Measurements from ENCODE around the gene MAP2K7. TPM values are rescaled to one million over a fixed set of nuclear protein-coding genes. Genes with fewer than 3 reads are reported as not detected.

MAP2K7 gene
- total and polyA plus RNA-seq, 8 donors = 25.7 to 33.1 (median 30.6) TPM

- peaks cover 13 to 24% of the 10 kb centered on the region in 2 donors for H3K4me1 ChIP-seq
- no peaks in the 10 kb centered on the region for H3K9me3 ChIP-seq
- ATAC-seq (no peak), DNase-seq (no peak)
- H3K27ac ChIP-seq = no peak overlapping the region
- TF ChIP-seq, protein P1, sequence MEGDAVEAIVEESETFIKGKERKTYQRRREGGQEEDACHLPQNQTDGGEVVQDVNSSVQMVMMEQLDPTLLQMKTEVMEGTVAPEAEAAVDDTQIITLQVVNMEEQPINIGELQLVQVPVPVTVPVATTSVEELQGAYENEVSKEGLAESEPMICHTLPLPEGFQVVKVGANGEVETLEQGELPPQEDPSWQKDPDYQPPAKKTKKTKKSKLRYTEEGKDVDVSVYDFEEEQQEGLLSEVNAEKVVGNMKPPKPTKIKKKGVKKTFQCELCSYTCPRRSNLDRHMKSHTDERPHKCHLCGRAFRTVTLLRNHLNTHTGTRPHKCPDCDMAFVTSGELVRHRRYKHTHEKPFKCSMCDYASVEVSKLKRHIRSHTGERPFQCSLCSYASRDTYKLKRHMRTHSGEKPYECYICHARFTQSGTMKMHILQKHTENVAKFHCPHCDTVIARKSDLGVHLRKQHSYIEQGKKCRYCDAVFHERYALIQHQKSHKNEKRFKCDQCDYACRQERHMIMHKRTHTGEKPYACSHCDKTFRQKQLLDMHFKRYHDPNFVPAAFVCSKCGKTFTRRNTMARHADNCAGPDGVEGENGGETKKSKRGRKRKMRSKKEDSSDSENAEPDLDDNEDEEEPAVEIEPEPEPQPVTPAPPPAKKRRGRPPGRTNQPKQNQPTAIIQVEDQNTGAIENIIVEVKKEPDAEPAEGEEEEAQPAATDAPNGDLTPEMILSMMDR (IDR thresholded peaks at IDR 0.05) = no peak
- H3K4me3 ChIP-seq = no peak overlapping the region
- intact Hi-C loops (cut with DNase I) = no loop called here
- peaks cover 0 to 27% of the 10 kb centered on the region in 2 donors for H3K36me3 ChIP-seq
- peaks cover 0 to 92% of the 10 kb centered on the region in 2 donors for H3K27me3 ChIP-seq
Observed at GRCh38 chr19:7863971-7864689, 39.5 kb upstream of the MAP2K7 start.

- Histone ChIP-seq H3K4me1 (peaks cover 13 to 29% of the 10 kb centered on the region in 2 donors), H3K27me3 (peaks cover 0 to 97% of the 10 kb centered on the region in 2 donors), H3K9me3 (no peaks in the 10 kb centered on the region), H3K4me3 (no peak overlapping the region), H3K36me3 (peaks cover 0 to 21% of the 10 kb centered on the region in 2 donors), H3K27ac (no peak overlapping the region)
- TF ChIP-seq, protein P1 (IDR thresholded peaks at IDR 0.05) = no peak
- DNase-seq (no peak), ATAC-seq (no peak)
- intact Hi-C loops (cut with DNase I) = no loop called here
Observed at GRCh38 chr19:7864690-7865074, 39.0 kb upstream of the MAP2K7 start.

DNA sequence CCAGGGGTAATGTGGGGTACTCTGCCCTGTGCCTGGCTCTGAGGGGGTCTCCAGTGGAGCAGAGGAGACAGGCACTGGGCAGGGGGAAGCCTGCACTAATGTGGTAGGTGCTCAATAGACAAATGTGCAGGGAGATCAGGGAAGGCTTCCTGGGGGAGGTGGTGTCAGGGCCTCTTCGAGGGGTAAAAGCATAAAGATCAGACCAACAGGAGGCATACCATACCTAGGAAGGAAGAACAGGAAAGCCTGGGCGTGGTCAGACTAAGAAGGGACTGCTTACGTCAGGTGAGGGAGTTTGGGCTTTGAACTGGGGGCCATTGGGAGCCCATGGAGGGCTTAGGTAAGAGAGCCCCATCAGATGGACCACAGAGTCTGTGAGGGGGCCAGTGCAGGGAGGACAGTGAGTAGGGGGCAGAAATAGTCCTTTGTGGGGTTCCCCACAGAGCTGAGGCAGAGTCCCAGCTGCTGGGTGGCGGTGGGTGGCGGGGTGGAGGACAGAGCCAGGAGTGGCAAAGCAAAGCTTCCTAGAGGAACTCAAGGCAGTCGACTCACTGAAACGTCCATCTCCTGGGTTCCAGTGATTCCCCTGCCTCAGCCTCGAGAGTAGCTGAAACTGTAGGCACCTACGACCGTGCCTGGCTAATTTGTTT is 38.3 kb upstream of the MAP2K7 start:
- no peaks in the 10 kb centered on the region for H3K9me3 ChIP-seq
- peaks cover 13 to 33% of the 10 kb centered on the region in 2 donors for H3K4me1 ChIP-seq
- no peak for DNase-seq
- intact Hi-C loops (cut with DNase I) = no loop called here
- peaks cover 0 to 93% of the 10 kb centered on the region in 2 donors for H3K27me3 ChIP-seq
- H3K4me3 ChIP-seq = no peak overlapping the region
- no peak for ATAC-seq
- H3K27ac ChIP-seq = no peak overlapping the region
- H3K36me3 ChIP-seq = peaks cover 0 to 14% of the 10 kb centered on the region in 2 donors
- TF ChIP-seq, protein P1 (IDR thresholded peaks at IDR 0.05) = no peak

DNA sequence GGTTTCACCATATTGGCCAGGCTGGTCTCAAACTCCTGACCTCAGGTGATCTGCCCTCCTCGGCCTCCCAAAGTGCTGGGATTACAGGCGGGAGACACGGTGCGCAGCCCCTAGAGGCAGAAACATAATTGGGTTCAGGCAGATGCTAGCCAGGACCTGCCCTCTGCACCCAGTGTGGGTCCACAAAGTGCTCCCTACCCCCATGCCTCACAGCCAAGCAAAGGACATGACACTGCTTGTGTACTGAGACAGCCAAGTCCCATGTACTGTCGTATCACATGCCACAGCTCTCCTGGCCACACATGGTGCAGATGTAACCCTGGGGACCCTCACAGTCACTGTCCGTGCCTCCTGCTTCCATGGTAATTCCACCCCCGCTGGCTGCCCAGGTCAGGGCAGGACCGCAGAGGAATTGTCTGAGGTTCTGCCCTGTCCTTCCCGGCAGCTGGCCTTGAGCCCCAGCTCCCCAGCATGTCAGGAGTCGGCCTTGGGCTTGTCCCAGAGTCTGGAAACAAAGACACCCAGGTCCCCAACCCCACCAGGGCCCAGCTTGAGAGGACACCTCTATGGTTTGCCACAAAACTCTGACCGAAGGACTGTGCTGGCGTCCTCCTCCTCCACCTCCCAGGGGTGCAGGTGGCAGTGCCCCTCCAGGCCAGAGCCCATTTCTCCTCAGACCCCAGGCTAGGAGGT is 37.1 kb upstream of the MAP2K7 start:
- TF ChIP-seq, protein P1 (IDR thresholded peaks at IDR 0.05) = no peak
- Histone ChIP-seq H3K4me3 (no peak overlapping the region), H3K4me1 (peaks cover 13 to 35% of the 10 kb centered on the region in 2 donors), H3K9me3 (no peaks in the 10 kb centered on the region), H3K36me3 (peaks cover 0 to 8% of the 10 kb centered on the region in 2 donors), H3K27ac (no peak overlapping the region), H3K27me3 (peaks cover 0 to 81% of the 10 kb centered on the region in 2 donors)
- ATAC-seq (no peak), DNase-seq (no peak)
- intact Hi-C loops (cut with DNase I) = no loop called here

Data from left lung (tissue), 10 donors.